Stimulated activated CD4-positive, alpha-beta T cell treated with anti-CD3 and anti-CD28 coated beads, Interleukin-4, amount 100 ng/mL, for 4 hours (primary cell): Measurements from ENCODE around the gene TMED3.

Experiments used
- DNase-seq, 2 experiments: peaks; one replicate each; pipeline ENCODE4 v3.0.0-alpha.2; 2020

Gene TMED3

DNA sequence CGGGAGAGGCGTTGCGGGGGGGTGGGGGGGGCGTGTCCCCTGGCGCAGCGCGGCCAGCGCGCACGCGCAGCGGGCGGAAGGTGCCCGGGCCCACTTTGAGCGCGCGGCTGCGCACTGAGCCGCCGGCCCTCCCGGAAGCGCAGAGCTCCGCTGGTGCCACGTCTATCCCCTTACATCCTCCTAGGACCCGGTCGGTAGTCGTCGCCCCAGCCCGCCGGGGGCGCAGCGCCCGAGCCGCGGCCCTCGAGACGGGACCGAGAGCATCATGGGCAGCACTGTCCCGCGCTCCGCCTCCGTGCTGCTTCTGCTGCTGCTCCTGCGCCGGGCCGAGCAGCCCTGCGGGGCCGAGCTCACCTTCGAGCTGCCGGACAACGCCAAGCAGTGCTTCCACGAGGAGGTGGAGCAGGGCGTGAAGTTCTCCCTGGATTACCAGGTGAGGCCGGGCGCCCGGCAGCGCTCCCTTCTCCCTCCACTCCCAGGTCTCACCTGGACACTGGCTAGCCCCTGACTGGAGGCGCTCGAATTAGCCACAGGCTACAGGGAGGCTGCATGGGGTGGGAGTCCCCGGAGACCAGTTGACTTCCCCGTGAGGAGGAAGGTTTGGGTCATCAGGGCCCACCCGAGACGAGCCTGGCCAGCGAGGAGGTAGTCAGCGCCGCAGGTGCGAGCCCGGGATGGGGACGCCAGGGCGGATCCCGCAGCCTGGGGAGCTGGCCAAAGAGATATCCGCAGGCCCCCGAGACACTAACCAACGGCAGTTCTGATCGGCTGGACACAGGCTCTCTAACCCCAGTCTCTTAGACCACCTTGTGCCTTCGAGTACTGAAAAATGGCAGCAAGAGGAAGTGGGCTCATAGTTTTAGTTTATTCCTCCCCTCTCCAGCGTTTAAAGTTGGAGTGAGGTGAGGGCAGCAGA lies at the start of gene TMED3:
TSS of gene TMED3 (plus strand) at position 128 of the 916 bp plus-strand sequence. CDS start at position 266, 138 bp downstream.
- DNase-seq, result peak; percentile 81 to 82

- DNase-seq, result no peak
Measured at GRCh38 chr15:79261836-79262235, 49.1 kb upstream of the TMED3 start.

DNA sequence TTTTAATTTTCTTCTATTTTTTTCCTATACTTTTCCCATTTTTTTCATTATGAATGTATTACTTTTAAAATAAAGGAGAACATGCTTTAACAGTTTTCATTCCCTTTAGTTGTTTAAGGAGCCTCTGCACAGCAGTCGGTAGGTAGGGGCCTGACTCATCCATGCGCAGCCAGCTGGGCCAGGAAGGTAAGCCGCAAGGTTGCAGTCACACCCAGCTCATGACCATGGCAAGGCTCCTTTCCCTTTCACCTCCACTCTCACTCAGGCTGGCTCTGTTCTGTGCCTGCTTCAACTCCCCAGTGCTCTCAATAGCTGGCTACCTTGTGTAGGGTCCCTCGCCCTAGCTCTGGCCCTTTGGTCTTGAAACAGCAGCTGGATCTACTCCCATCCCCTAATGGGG lies 45.7 kb upstream of the TMED3 start:
- no peak for DNase-seq

- no peak for DNase-seq
Measured at GRCh38 chr15:79265987-79266579, 44.8 kb upstream of the TMED3 start.

- DNase-seq, result no peak
Measured at GRCh38 chr15:79282371-79283251, 28.3 kb upstream of the TMED3 start, which contains the start of gene ANKRD34C. Gene ANKRD34C (plus strand): TSS chr15:79282722. CDS start chr15:79293285, 10,563 bp downstream.

GRCh38 chr15:79283252-79284048 lies 27.5 kb upstream of the TMED3 start:
- peak in 1 of 2 experiments; percentile 44 for DNase-seq

DNA sequence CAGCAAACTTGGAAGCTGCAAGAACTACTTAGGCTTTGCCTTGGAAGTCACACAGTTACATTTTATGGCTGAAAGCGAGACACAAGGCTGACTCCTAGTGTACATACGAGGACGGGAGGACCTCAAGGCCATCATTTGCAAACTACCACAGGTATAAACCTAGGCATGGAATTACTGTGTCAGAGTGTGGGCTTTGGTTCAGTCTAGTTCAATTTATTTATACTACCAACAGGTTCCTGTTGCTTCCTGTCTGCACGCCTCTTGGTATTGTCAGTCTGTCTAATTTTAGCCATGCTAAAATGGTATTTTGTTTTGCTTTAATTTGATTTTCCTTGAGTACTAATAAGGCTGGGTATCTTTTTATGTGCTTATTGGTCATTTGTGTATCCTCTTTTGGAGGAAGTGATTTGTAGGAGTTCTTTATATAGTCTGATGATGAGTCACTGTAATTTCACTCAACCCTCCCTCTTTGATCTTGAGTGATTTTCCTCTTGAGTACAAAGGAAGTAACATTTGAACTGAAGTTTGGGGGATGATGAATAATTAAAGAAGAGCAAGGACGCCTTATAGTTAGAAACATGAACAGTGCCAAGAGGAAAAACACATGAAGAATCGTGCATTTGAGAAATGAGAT lies 20.2 kb upstream of the TMED3 start:
- DNase-seq, result no peak

DNA sequence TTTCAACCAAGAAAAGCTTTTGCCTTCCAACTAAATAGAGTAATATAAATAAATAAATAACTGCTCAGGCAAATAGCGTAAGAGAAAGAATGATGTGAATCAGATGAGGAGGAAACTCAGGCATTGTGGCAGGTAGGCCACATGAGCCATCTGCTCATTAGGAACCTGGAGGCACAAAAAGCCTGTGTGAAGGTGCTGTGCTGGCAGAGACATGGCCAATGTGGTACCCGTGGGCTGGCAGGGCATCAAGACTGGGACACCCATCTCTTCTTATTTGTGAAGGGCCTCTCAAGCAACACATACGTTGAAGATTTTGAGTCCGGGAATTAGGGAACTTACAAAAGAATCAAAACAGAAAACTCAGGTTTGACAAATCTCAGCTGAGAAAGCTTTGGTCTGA lies 18.9 kb upstream of the TMED3 start:
- DNase-seq, result no peak

DNA sequence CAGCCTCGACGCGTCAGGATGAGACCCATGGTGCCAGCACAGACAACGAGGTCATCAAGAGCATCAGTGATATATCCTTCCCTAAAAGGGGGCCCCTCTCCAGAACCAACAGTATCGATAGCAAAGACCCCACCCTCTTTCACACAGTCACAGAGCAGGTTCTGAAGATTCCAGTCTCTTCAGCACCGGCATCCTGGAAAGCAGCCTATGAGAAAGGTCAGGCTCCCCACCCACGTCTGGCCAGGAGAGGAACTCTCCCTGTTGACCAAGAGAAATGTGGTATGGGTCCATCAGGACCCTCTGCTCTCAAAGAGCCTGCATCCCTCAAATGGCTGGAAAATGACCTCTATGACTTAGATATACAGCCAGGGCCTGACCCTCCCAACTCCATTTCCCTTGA lies 16.8 kb upstream of the TMED3 start:
- no peak for DNase-seq

- DNase-seq, result no peak
Measured at GRCh38 chr15:79296583-79296982, 14.3 kb upstream of the TMED3 start.

DNA sequence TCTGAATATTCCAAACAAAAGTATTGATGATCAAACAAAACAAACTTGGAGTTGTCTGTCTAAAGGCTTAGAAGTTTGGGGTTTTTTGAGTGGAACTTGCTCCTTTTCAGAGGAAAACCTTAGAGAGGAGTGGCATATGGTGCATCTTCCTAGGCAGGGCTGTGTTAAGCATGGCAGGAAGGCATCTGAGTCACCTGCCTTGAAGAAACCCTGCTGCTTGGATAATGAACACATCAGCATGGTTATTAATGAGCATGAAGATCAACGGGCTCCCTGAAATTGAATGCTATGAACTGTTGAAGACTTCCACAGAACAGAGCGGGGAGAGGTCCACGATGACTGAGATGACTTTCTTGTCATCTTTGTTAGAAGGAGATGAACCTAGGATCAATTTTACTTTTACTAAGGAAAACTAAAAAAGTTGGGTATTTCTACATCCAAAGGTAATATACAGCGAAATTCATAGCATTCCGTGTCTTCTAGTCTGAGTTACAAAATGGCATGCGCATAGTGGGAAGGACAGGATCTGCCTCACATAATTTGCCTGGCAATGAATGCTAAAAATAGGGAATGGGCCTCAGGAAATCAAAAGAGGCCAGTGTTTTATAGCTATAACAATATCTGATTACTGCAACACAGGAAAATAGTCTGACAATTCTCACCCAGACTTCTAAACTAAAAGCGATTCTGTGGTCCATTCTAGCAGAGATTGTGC lies 11.6 kb upstream of the TMED3 start:
- no peak for DNase-seq

DNA sequence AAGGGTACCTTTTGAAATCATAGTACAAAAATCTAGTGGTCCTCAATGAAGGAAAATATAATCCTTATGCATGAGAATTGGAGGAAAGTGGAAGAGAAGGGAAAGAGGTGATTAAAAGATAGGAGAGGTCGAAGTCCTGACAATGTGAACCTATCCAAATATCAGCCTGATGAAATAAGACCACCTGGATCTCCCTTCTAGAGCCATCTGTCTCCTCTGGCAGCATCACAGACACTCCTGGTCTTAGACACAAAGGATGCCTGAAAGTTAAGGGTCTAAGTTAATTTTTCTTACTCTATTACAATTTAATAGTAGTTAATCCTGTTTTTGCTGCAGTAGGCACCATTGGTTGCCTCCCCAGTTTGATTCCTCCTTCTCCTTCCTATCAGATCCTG lies 11.1 kb upstream of the TMED3 start:
- DNase-seq, result no peak

- DNase-seq, result no peak
Measured at GRCh38 chr15:79307251-79307650, 3.7 kb upstream of the TMED3 start.

DNA sequence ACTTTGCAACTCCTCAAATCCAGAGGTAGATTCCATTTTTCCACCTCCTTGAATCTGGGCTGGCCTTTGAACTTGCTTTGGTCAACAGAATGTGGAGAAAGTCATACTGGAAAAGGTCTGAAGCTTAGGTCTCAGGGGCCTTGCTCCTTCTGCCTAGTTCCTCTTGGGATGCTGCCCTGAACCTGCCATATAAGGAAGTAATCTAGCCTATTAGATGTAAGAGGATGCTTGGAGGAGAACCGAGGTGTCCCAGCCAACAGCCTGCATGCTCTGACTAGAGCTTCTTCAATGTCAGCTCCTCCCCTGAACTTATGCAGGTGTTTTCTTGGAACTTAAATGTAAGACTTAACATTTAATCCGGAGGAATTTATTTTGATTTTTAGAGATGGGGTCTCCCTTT lies 2.0 kb upstream of the TMED3 start:
- DNase-seq, result no peak

GRCh38 chr15:79310612-79310984 lies 314 bp upstream of the TMED3 start:
- no peak for DNase-seq

- DNase-seq, result no peak
Measured at GRCh38 chr15:79311901-79312553, 1.1 kb downstream of the TMED3 start.

- DNase-seq, result no peak
Measured at GRCh38 chr15:79314186-79314585, 3.3 kb downstream of the TMED3 start.

DNA sequence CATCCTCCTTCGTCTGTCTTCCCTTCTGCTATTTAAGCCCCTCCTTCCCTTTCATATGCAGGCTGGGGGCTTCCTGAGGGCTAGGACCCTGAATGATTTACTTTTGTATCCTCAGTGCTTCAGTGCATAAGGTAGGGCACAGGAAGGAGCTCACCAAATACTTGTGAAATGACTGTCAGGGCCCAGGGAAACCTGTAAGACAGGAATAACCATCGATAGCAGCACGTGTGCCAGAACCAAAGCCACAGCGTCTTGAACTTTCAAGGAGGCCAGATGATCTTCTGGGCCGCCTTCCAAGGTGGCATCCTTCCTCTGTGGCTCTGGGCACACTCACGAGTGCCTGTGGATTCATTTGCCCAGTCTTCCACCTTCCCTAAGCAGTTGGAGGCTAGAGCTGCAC lies 3.9 kb downstream of the TMED3 start:
- no peak for DNase-seq

DNA sequence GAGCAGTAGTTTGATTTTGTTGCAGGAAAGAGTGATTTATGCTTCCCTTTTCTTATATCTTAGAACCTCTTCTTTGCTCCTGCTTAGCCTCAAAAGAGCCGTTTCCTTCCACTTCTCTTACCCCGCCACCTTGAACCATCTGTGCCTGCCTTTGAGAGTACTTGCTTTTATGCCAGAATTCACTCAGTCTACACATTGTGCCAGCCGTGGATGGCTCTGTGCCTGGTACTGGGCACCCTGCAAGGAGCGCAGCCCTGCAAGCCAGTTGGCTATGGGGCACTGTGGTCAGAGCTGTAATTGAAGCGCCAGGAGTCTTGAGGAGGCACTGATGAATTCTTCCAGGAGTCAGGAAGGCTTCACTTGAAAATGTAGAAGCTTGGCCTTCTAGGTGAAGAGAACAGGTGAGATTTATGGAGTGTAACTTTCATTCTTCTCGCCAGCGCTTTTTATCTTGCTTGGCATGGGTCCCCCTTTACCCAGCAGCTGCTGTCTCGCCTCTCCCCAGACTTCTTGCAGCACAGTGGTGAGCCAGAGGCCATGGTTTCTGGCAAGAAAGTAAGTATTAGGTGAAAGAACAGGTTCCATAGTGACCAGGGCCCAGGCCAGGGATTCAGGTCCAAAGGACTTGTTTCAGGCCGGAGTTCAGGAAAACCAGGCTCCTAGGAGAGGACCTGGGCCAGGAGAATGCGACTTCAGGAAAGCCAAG lies 4.9 kb downstream of the TMED3 start:
- DNase-seq, result no peak

- DNase-seq, result no peak
Measured at GRCh38 chr15:79316864-79317263, 6.0 kb downstream of the TMED3 start.
